GM10266 (cell line): Measurements from ENCODE around the gene PPRC1.
A peak's percentile ranks its signal among the peaks of the same experiment; 100 is the strongest.

Experiments
- DNase-seq: peaks from one replicate; pipeline ENCODE4 v3.0.0; 2012; ENCODE audit errors: extremely low spot score
- TF ChIP-seq, protein P1 (sequence below): IDR thresholded peaks from 2 replicates; pipeline ENCODE4 v1.5.1; 2012; ENCODE audit warnings: mild to moderate bottlenecking, low read depth; ENCODE audit not compliant: control insufficient read depth, insufficient read depth; ENCODE audit errors: missing control alignments

Gene PPRC1, protein sequence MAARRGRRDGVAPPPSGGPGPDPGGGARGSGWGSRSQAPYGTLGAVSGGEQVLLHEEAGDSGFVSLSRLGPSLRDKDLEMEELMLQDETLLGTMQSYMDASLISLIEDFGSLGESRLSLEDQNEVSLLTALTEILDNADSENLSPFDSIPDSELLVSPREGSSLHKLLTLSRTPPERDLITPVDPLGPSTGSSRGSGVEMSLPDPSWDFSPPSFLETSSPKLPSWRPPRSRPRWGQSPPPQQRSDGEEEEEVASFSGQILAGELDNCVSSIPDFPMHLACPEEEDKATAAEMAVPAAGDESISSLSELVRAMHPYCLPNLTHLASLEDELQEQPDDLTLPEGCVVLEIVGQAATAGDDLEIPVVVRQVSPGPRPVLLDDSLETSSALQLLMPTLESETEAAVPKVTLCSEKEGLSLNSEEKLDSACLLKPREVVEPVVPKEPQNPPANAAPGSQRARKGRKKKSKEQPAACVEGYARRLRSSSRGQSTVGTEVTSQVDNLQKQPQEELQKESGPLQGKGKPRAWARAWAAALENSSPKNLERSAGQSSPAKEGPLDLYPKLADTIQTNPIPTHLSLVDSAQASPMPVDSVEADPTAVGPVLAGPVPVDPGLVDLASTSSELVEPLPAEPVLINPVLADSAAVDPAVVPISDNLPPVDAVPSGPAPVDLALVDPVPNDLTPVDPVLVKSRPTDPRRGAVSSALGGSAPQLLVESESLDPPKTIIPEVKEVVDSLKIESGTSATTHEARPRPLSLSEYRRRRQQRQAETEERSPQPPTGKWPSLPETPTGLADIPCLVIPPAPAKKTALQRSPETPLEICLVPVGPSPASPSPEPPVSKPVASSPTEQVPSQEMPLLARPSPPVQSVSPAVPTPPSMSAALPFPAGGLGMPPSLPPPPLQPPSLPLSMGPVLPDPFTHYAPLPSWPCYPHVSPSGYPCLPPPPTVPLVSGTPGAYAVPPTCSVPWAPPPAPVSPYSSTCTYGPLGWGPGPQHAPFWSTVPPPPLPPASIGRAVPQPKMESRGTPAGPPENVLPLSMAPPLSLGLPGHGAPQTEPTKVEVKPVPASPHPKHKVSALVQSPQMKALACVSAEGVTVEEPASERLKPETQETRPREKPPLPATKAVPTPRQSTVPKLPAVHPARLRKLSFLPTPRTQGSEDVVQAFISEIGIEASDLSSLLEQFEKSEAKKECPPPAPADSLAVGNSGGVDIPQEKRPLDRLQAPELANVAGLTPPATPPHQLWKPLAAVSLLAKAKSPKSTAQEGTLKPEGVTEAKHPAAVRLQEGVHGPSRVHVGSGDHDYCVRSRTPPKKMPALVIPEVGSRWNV (N-terminal part only)

DNA sequence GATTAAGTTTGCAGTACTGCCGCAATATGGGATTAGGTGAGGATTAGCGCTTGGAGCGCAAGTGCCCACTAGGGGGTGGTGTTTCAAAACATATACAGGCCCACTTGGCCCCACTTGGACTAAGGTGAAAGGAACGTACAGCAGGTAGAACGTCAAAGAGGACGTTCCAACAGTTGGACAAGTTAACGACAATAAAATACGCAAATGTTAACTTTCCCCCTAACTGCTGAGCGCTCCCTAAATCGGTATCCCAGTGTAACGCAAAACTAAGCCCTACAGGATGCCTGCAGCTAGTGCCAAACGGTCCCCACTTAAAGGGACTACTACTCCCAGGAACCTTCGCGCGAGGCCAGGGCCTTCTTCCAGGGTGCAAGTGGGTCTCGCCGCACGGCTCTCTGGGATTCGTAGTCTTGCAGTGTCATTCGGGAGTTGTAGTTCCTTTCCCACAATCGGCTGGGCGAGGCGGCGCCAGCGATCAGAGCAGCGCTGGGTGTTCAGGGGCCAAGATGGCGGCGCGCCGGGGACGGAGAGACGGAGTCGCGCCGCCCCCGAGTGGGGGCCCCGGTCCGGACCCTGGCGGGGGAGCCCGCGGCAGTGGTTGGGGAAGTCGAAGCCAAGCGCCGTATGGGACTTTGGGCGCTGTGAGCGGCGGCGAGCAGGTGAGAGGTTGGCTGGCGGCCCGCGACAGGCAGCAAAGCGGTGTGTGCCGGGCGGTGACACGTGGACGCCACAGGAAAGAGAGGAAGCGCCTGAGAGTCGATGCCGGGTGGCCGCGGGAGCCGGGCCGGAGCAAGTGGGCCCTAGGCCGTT, at the start of gene PPRC1:
PPRC1 (plus strand) TSS at position 478 of the 810 bp plus-strand sequence; CDS start at position 507, 29 bp downstream.
- DNase-seq = peak; percentile 96
- TF ChIP-seq, protein P1, sequence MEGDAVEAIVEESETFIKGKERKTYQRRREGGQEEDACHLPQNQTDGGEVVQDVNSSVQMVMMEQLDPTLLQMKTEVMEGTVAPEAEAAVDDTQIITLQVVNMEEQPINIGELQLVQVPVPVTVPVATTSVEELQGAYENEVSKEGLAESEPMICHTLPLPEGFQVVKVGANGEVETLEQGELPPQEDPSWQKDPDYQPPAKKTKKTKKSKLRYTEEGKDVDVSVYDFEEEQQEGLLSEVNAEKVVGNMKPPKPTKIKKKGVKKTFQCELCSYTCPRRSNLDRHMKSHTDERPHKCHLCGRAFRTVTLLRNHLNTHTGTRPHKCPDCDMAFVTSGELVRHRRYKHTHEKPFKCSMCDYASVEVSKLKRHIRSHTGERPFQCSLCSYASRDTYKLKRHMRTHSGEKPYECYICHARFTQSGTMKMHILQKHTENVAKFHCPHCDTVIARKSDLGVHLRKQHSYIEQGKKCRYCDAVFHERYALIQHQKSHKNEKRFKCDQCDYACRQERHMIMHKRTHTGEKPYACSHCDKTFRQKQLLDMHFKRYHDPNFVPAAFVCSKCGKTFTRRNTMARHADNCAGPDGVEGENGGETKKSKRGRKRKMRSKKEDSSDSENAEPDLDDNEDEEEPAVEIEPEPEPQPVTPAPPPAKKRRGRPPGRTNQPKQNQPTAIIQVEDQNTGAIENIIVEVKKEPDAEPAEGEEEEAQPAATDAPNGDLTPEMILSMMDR = peak; percentile 88

DNA sequence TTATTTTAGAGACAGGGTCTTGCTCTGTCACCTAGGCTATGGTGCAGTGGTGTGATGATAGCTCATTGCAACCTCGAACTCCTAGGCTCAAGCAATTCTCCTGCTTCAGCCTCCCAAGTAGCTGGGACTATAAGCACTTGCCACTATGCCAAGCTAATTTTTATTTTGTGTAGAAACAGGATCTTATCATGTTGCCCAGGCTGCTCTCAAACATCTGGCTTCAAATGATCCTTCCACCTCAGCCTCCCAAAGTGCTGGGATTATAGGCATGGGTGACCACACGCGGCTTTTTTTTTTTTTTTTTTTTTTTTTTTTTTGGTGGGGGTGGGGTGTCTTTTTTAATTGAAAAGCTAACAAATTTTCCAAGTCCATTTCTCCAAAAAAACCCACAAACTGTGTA, 49.3 kb upstream of the PPRC1 start:
- TF ChIP-seq, protein P1 = no peak

DNA sequence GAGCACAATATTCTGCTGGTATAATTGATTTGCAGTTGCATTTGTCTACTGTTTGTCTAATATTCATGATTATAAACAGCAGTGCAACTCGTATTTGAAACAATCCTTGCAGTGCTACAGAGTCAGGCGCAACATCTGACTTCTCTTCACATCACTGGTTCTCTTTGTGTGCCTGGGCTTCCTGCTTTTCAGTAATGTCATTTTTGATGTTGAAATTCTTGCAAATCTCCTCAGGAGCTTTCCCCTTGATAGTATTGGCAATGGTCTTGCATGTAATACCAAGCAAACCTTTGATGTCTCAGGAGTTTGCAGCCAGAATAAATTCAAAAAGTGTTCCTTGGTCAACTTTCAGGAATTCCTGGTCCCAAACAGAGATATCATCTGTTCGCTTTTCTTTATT, 47.5 kb upstream of the PPRC1 start:
- TF ChIP-seq, protein P1 = no peak
- DNase-seq = no peak

More for the DNA sequence above, 49.3 kb upstream of the PPRC1 start:
- no peak for DNase-seq

DNA sequence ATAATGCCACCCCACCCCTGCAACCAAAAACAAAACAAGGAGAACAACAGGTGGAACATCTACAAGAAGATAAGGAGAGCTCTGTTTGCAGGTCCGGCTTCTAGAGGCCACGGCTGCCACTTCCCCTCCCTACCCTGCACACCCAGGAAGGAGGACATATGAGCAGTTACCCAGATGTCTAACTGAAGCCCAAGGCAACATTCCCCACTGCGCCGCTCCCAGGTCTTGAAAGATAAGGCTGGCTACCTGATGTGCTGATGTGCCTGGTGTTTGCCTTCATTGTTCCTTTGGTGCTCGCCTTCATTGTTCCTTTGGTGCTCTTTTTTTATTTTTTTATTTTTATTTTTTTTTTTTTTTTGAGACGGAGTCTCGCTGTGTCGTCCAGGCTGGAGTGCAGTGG, 46.6 kb upstream of the PPRC1 start:
- DNase-seq = no peak
- TF ChIP-seq, protein P1 = no peak

DNA sequence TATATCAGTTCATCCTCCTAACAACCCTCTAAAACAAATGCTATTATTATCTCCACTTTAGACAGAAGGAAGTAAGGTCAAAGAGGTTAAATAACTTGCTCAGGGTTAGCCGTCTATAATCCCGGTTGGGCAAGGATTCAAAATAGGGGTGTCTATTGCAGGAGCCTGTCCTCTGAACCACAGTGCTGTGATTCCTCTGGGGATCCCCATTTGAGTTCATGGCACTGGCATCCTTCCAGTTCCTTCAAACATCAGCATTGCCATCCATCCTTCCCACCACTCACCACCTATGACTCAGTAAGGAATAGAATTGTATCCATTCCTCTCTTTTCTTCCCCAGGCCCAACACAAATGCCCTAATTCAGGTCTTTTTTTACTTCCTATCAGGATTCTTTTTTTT, 42.1 kb upstream of the PPRC1 start:
- DNase-seq = no peak
- TF ChIP-seq, protein P1 = no peak

DNA sequence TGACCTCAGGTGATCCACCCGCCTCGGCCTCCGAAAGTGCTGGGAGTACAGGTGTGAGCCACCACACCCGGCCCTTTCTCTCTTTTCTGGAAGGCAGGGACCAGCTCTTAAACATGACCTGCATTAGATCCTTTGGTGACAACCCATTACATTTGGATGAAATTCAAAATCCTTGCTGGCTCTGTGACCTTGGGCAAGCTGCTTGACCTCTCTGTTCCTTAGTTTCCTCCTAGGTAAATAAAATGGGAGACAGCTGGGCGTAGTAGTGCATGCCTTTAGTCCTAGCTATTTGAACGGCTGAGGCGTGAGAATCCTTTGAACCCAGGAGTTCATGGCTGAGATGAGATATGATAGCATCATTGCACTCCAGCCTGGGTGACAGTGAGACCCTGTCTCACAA, 36.4 kb upstream of the PPRC1 start:
- TF ChIP-seq, protein P1 = no peak
- no peak for DNase-seq
